ENCODE results near the gene CDCA4.

Gene CDCA4

DNA sequence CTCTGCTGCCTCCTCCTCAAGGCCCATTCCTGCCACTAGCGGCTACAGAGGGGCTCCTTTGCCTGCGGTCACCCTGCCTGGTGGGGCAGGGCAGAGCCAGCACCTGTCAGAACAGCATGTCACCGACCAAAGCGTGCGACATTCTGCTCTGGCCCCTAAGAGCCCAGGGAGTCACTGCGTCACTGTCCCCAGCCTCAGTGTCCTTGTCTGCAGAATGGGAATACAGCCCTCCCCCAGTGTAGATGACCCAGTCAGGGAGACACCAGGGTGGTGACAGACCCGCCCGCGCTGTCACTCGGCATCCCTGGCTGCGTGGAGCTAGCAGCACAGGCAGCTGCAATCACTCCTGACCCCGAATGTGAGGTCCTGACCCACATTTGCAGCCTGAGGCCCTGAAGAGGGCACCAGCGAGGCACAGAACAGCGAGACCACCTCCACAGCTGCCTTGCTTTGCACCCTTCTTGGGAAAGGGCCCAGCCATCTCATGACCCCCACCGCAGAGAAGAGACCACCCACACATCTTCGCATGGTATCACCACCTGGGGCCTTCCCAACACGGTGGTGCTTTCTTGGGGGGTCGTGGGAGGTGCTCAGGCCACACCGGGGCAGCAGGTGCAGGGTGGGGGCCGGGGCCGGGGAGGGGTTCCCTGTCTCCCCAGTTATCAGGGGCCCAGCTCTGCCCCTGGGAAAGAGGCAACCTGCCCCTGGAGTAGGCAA, 45.2 kb downstream of the CDCA4 start:
- no peak overlapping the region for H3K4me3 ChIP-seq (ENCODE audit: low read depth, low read length)
- no peaks in the 10 kb centered on the region for H3K27me3 ChIP-seq (ENCODE audit: control insufficient read depth, insufficient read depth, low read length)
- H3K36me3 ChIP-seq (ENCODE audit: control insufficient read depth, insufficient read depth, low read length), result no peaks in the 10 kb centered on the region
- H3K4me1 ChIP-seq, result peaks cover 49% of the 10 kb centered on the region
- no peaks in the 10 kb centered on the region for H3K79me2 ChIP-seq
- no peaks in the 10 kb centered on the region for H3K9me3 ChIP-seq (ENCODE audit: control insufficient read depth, low read length)
- no peak overlapping the region for H3K9ac ChIP-seq
- no peak overlapping the region for H3K27ac ChIP-seq
- H3K4me2 ChIP-seq (ENCODE audit: low read length), result no peak overlapping the region
- H2AFZ ChIP-seq, result no peak overlapping the region
- TF ChIP-seq, protein P1, sequence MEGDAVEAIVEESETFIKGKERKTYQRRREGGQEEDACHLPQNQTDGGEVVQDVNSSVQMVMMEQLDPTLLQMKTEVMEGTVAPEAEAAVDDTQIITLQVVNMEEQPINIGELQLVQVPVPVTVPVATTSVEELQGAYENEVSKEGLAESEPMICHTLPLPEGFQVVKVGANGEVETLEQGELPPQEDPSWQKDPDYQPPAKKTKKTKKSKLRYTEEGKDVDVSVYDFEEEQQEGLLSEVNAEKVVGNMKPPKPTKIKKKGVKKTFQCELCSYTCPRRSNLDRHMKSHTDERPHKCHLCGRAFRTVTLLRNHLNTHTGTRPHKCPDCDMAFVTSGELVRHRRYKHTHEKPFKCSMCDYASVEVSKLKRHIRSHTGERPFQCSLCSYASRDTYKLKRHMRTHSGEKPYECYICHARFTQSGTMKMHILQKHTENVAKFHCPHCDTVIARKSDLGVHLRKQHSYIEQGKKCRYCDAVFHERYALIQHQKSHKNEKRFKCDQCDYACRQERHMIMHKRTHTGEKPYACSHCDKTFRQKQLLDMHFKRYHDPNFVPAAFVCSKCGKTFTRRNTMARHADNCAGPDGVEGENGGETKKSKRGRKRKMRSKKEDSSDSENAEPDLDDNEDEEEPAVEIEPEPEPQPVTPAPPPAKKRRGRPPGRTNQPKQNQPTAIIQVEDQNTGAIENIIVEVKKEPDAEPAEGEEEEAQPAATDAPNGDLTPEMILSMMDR (IDR thresholded peaks at IDR 0.05), result no peak

DNA sequence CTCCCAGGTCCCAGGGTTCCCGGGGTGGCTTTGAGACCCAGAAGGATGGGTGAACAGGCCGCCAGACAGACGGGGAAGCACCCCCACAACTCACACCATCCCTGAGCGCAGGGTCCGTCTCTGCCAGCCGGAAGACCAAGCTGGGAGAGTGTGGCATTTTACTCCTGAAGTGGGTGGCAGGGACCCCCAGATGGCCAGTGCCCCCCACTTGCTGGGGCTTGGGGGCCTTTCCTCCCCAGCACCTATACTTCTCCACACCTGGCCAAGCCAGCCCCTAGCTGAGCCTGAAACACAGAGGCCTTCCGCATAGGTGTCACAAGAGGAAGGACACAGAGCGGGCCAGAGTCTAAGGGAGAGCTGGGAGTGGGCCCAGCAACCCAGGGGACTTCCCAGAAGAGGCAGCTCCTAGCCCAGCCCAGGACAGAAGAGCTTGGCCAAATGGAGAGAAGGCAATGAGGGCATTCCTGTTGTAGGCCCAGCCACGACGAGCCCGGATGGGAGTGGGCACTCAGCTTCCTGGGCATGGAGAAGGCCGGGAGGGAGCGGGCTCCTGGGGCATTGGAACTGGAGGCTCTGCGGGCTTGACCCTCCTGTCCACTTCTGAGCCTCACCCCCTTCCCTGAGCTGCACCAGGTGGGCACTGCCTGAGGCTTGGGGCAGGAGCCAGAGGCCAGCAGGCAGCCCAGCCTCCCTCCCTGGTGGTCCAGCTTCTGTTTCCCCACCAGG, 46.1 kb downstream of the CDCA4 start:
- Histone ChIP-seq H3K36me3 (ENCODE audit: control insufficient read depth, insufficient read depth, low read length) (no peaks in the 10 kb centered on the region), H3K27me3 (ENCODE audit: control insufficient read depth, insufficient read depth, low read length) (no peaks in the 10 kb centered on the region), H3K4me3 (ENCODE audit: low read depth, low read length) (no peak overlapping the region), H3K79me2 (no peaks in the 10 kb centered on the region), H3K4me2 (ENCODE audit: low read length) (no peak overlapping the region), H3K9ac (no peak overlapping the region), H3K27ac (no peak overlapping the region), H3K9me3 (ENCODE audit: control insufficient read depth, low read length) (no peaks in the 10 kb centered on the region), H3K4me1 (peaks cover 44% of the 10 kb centered on the region), H2AFZ (no peak overlapping the region)
- TF ChIP-seq, protein P1 (IDR thresholded peaks at IDR 0.05), result no peak

DNA sequence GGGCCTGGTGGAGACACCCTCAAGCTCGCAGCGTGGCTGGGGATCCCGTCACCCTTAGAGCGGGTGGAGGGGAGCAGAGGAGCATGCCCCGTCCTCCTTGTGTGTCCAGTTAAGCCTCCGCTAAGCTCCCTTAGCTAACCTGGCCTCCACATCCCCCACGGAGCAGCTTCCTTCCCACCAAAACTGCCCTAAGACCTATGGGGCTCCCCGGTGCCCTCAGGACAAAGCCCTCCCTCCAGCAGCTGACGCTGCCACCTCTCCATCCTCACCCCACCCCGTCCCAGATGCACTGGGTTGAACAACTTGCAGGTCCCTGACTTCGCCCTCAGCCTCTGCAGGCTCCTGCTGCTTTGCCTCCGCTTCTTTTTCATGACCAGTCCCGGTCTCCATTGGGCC, 46.7 kb downstream of the CDCA4 start:
- TF ChIP-seq, protein P1 (IDR thresholded peaks at IDR 0.05), result no peak
- peaks cover 48% of the 10 kb centered on the region for H3K4me1 ChIP-seq
- H3K4me2 ChIP-seq (ENCODE audit: low read length), result no peak overlapping the region
- H2AFZ ChIP-seq, result no peak overlapping the region
- no peaks in the 10 kb centered on the region for H3K27me3 ChIP-seq (ENCODE audit: control insufficient read depth, insufficient read depth, low read length)
- no peaks in the 10 kb centered on the region for H3K79me2 ChIP-seq
- H3K4me3 ChIP-seq (ENCODE audit: low read depth, low read length), result no peak overlapping the region
- H3K9me3 ChIP-seq (ENCODE audit: control insufficient read depth, low read length), result no peaks in the 10 kb centered on the region
- H3K27ac ChIP-seq, result no peak overlapping the region
- no peaks in the 10 kb centered on the region for H3K36me3 ChIP-seq (ENCODE audit: control insufficient read depth, insufficient read depth, low read length)
- H3K9ac ChIP-seq, result no peak overlapping the region

DNA sequence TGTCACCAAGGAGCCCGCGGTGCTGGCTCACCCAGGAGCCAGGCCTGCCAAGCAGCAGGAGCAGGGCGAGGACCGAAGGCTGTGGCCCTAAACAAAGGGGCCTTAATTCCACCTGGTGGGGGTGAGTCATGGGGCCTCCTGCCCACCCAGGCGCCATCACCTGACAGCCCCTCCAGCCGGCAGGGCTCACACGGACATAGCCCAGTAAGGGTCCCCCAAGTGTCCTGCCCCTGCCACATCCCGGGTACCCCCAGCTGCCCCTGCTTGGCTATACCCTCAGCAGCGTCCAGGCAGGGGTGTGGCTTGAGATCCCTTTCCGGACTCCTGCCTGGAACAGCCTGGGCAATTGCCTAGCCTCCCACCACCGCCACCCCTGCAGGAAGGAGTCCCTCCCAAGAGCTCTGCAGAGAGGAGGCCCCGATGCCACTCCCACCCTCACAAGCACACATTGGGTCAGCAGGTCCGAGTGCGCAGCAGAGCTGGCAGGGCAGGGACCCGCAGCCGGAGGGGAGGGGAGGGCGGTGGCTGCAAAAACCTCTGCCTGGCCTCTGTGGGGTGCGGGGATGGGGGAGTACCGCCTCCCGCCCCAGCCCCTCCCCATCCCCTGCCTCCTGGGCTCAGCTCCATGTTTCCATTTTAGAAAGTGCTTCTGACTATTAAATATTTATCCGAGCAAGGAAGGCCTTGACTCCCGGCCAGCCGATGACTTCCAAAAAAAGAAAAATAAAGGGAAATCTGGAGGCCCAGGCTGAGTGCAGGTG, 47.3 kb downstream of the CDCA4 start:
- H3K4me1 ChIP-seq, result peaks cover 54% of the 10 kb centered on the region
- no peak overlapping the region for H3K9ac ChIP-seq
- no peak overlapping the region for H3K4me3 ChIP-seq (ENCODE audit: low read depth, low read length)
- no peaks in the 10 kb centered on the region for H3K9me3 ChIP-seq (ENCODE audit: control insufficient read depth, low read length)
- TF ChIP-seq, protein P1 (IDR thresholded peaks at IDR 0.05), result no peak
- no peaks in the 10 kb centered on the region for H3K27me3 ChIP-seq (ENCODE audit: control insufficient read depth, insufficient read depth, low read length)
- no peaks in the 10 kb centered on the region for H3K79me2 ChIP-seq
- no peak overlapping the region for H3K4me2 ChIP-seq (ENCODE audit: low read length)
- peak overlapping the region; percentile 90 for H3K27ac ChIP-seq
- peak overlapping the region; percentile 43 for H2AFZ ChIP-seq
- no peaks in the 10 kb centered on the region for H3K36me3 ChIP-seq (ENCODE audit: control insufficient read depth, insufficient read depth, low read length)

Data from parathyroid adenoma (tissue), 2 donors.